Activated CD4-positive, alpha-beta T cell treated with anti-CD3 and anti-CD28 coated beads for 4 hours (primary cell): ENCODE results near the gene GPRIN1.
"Not testable (repeated sequence)": the region's sequence is repeated elsewhere in the genome, so short reads cannot be mapped to it uniquely, and the experiment has no call there.

ENCODE experiments used
- DNase-seq, 2 donors: peaks; one replicate each; pipeline ENCODE4 v3.0.0-alpha.2; 2020

GPRIN1 gene

GRCh38 chr5:176620333-176620981 lies 10.5 kb upstream of the GPRIN1 start:
- DNase-seq: no peak

GRCh38 chr5:176619569-176620332 lies 9.8 kb upstream of the GPRIN1 start:
- no peak for DNase-seq

- peak; percentile 68 to 79 for DNase-seq
Observed at GRCh38 chr5:176619203-176619568, 9.2 kb upstream of the GPRIN1 start.

- DNase-seq: no peak
Observed at GRCh38 chr5:176618783-176619182, 8.8 kb upstream of the GPRIN1 start.

GRCh38 chr5:176616511-176616910 lies 6.6 kb upstream of the GPRIN1 start:
- DNase-seq: no peak

GRCh38 chr5:176614805-176615478 lies 5.0 kb upstream of the GPRIN1 start:
- no peak for DNase-seq

GRCh38 chr5:176612855-176613254 lies 2.9 kb upstream of the GPRIN1 start:
- no peak for DNase-seq

- no peak for DNase-seq
Observed at GRCh38 chr5:176612008-176612407, 2.1 kb upstream of the GPRIN1 start.

- peak; percentile 24 to 35 for DNase-seq
Observed at GRCh38 chr5:176611435-176611834, 1.5 kb upstream of the GPRIN1 start.

GRCh38 chr5:176610435-176610773 lies 448 bp upstream of the GPRIN1 start:
- peak in 1 of 2 donors; percentile 33 for DNase-seq

GRCh38 chr5:176608937-176609723 lies 826 bp downstream of the GPRIN1 start:
- peak; percentile 29 to 46 for DNase-seq

GRCh38 chr5:176608142-176608705 lies 1.7 kb downstream of the GPRIN1 start:
- DNase-seq: no peak

GRCh38 chr5:176606875-176607274 lies 3.1 kb downstream of the GPRIN1 start:
- no peak for DNase-seq

GRCh38 chr5:176606032-176606431 lies 3.9 kb downstream of the GPRIN1 start:
- DNase-seq: no peak

- DNase-seq: no peak
Observed at GRCh38 chr5:176603091-176603490, 6.9 kb downstream of the GPRIN1 start.

- DNase-seq: no peak
Observed at GRCh38 chr5:176601901-176602482, 8.0 kb downstream of the GPRIN1 start.

GRCh38 chr5:176599749-176600430 lies 10.1 kb downstream of the GPRIN1 start:
- not testable (repeated sequence) for DNase-seq

GRCh38 chr5:176597417-176598389 lies 12.3 kb downstream of the GPRIN1 start:
- no peak for DNase-seq

GRCh38 chr5:176596689-176597416 lies 13.1 kb downstream of the GPRIN1 start:
- peak; percentile 71 to 74 for DNase-seq

GRCh38 chr5:176596069-176596644 lies 13.8 kb downstream of the GPRIN1 start:
- DNase-seq: no peak
